HG03139 (cell line): Measurements from ENCODE around the gene RELN.
"Not testable (repeated sequence)": the region's sequence is repeated elsewhere in the genome, so short reads cannot be mapped to it uniquely, and the experiment has no call there.

ENCODE experiments used
- ATAC-seq: cut with Tn5 transposase; IDR thresholded peaks from one replicate; pipeline ENCODE4 v1.9.1; 2021; ENCODE audit not compliant: unreplicated experiment

RELN gene

DNA sequence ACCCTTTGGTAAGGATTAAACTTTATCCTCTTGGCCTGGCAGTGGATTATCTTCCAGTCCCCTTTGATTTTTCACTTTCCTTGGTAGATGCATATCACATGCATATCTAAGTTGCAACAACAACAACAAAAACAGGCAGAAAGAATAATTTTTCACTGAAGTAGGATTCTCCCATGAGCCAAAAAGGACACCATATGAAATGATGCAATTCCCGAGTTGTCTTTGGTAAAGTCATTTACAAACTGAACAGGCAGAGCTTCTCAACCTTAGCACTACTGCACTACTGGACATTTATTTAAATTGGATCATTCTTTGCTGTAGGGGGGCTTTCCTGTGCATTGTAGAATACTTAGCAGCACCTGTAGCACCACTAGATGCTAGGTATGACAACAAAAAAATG lies 195.0 kb downstream of the RELN start:
- ATAC-seq = no peak

DNA sequence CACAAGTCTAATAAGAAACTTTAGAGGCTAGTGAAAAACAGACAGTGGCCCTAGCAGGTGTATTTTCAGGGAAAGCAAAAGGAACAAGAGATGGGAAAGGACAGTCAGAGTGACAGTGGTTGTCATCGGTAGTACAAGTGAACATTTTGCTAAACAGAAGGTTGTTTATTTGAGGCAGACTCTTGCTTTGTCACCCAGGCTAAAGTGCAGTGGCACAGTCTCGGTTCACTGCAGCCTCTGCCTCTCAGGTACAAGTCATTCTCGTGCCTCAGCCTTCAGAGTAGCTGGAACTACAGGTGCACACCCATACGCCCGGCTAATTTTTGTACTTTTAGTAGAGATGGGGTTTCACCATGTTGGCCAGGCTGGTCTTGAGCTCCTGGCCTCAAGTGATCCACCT lies 195.8 kb downstream of the RELN start:
- ATAC-seq = no peak

DNA sequence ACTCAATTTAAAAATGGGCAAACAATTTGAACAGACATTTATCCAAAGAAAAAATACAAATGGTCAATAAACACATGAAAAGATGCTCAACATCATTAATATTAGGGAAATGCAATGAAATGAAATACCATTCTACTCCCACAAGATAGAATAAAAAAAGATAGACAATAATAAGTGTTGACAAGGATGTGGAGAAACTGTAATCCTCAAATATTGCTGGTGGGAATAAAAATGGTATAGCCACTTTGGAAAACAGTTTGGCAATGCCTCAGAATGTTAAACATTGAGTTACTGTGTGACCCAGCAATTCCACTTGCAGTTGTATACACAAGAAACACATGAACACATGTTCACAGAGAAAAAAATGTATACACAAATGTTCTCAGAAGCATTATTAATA lies 197.6 kb downstream of the RELN start:
- ATAC-seq = no peak

DNA sequence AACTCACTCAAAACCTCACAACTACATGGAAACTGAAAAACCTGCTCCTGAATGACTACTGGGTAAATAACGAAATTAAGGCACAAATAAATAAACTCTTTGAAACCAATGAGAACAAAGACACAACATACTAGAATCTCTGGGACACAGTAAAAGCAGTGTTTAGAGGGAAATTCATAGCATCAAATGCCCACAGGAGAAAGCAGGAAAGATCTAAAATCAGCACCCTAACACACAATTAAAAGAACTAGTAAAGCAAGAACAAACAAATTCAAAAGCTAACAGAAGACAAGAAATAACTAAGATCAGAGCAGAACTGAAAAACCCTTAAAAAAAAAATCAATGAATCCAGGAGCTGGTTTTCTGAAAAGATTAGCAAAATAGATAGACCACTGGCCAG lies 202.4 kb downstream of the RELN start:
- ATAC-seq = not testable (repeated sequence)

DNA sequence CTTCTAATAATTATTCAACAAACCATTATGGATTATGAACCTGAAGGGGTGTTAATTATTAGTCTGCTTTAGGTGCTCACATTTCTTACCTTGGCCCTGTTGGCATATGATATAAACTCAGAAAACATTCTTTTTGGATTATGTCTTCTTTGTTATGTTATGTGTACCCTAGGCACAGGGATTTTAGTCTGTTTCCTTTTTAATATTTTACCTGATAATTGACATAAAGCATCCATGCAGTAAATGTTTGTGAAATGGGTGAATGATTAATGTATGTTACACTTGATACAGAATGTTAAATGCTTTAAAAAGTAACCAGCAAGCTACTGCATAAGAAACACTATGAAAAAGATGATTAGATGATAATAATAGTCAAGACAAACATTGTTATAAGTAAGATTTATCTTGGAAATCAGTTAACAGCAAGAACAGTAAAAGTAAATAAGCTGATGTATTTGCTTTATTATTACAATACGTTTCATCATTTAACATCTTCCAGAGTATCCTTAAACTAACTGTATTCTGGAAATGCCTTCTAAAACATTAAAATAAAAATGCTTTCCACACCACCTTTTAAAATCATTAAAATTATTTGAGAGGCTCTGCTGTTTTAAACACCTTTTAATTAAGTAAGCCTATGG lies 204.7 kb downstream of the RELN start:
- ATAC-seq = no peak

DNA sequence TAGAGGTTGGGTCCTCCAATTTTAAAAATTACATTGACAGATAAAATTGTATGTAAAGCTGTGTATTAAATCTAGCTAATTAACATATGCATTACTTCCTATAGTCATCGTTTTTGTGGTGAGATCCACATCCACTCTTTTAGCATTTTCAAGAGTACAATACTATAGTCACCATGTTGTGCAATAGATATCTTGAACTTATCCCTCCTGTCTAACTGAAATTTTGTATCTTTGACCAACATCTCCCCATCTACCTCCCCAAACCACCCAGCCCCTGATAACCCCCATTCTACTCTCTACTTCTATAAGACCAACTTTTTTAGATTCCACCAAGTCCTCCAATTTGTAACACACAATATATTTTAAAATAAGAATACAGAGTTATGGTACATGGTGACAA lies 208.0 kb downstream of the RELN start:
- ATAC-seq = no peak

DNA sequence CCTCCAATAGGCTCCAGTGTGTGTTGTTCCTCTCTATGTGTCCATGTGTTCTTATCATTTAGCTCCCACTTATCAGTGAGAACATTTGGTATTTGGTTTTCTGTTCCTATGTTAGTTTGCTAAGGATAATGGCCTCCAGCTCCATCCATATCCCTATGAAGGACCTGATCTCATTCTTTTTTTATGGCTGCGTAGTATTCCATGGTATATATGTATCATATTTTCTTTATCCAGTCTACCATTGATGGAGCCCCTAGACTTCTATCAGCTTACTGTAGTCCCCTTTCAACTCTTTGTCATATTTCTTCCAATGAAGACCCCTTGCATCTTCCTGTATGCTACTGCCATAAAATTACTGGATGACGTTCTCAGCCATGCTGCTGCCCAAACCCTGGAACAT lies 208.9 kb downstream of the RELN start:
- not testable (repeated sequence) for ATAC-seq

DNA sequence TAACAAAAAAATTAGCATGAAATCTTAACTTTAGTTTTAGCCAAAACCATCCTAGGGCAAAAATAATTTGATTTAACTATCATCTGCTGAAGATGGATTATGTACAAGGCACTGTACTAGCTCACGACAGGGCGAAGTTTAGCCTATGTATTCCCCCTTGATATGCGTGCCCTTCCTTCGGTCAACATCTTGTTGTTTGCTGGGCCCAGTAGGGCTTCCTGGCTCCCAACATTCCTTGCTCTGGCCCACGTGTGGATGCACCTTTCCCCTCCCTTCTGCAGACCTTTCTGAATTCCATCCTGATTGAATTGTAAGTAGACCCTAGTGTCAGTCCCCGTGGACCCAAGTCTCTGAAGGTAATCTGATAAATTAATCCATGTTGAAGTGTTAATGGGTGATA lies 212.0 kb downstream of the RELN start:
- no peak for ATAC-seq

DNA sequence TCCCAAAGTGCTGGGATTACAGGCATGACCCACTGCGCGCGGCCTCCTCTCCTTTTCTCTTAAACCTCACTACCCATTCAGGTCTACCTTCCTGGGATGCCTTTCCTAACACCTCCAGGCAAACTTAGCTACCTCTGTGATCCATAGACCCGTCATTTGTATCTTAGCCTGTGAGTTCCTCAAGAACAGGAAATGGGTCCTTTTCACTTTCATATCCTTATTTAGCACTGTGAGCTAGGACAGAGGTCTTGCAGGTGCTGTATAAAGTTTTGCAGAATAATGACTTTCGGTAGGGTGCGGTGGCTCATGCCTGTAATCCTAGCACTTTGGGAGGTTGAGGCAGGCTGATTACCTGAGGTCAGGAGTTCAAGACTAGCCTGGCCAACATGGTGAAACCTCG lies 215.7 kb downstream of the RELN start:
- no peak for ATAC-seq

DNA sequence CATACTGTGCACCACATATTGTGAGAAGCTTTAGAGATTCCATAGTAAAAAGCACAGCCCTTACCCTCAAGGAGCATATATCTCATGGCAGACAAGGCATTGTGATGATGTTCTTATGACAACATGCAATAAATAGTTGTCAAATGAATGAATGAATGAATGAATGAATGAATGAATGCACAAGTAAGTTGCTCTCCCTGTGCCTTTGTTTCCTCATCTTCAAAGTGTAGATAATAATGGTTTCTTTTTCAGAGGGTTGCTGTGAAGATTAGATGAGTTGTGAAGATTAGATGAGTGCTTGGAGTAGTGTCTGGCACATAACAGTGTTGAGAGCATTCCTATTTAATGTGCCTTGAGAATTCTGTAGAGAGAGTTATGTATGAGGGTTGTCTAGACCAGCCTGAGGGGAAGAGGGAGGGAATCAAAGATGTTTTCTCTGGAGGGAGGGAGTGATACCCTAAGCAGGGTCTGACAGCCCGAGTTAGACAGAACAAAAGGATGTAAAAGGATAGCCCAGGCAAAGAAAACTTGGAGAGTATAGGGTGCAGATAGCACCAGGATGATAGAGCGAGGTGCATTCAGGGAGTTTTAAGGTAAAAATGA lies 217.2 kb downstream of the RELN start:
- ATAC-seq = no peak

DNA sequence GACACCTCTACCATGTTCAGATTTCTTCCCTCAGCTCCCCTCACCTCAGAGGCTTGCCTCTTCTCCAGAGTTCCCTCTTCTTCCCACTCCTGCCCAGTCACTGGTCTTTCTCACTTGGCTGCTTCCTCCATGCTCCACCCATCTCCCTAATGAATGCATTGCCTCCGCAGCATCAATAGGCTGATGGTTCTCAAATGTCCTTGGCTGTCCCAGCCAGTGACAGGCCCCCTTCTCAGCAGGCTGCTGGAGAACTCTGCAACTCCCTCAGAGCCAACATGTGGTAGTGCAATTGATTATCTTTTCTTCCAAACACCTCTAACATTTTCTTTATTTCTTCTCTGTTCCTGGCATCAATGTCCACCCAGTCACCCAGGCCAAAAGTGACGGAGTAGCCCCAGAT lies 218.2 kb downstream of the RELN start:
- no peak for ATAC-seq

DNA sequence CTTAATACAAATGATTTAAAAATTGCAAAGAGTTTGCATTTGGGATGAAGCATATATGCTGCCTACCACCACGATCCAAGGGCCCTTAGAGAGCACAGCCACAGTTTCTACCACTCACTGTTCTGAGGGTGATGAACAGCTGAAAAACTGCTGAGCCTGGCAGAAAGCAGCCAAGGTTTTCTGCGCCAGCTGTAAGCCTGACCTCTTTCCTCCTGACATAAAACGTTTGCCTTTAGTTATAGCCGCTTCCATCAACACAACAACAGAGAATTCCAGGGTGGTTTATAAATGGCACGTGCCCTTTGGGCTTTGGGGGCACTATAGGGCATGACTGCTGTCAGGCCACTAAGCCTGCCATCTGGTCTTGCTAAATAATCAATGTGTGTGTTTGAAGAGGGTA lies 222.8 kb downstream of the RELN start:
- no peak for ATAC-seq

DNA sequence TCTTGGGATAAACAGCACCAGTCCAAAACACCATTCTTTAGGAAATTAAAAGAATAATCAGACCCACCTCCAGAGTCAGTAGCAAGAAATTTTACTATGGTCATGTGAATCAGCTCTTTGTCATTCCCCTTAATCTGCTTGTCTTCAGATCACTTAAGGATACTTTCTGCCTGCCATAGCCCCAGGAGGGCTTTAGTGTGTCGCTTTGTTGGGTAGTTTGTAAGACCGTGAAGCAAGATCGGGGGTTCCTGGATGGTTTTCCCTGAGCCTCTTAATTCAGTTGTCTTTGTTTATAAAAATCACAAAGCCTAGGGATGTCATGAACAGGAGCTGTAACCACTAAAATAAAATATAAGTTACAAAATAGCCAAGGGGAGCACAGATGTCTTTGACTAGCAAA lies 223.6 kb downstream of the RELN start:
- no peak for ATAC-seq

DNA sequence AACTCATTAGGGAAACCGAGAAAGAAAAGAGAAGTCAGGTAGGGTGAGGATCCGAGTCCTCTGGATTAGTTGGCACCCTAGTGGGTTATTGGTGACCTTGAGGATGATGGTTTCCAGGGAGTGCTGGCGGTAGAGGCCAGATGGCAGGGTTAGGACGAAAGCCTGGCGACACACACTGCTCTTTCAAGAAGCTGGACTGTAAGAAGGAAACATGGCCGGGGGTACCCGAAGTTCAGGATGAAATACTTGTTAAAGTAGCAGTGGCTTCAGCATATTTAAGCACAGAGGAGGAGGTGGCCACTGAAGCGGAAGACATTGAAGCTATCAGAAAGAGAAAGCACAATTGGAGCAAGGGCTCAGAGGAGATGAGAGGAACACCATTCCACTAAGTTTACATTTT lies 224.6 kb downstream of the RELN start:
- ATAC-seq = no peak

DNA sequence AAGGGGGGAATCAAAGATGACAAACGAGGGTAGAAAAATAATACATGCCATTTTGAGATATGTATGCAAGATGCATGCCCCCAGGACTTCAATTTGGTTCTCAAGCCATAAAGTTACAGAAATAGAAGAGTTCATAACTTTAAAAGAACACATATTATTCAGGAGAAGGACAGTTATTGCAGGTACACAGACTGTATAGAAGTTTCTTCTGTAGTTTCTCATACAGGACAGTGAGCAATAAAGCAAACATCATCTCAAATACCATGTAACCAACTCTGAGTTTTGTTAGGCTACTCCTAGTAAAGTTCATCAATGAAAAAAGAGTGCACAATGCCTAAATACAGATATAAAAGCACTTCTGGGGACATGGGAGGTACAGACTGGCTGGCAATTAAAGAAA lies 226.6 kb downstream of the RELN start:
- no peak for ATAC-seq

DNA sequence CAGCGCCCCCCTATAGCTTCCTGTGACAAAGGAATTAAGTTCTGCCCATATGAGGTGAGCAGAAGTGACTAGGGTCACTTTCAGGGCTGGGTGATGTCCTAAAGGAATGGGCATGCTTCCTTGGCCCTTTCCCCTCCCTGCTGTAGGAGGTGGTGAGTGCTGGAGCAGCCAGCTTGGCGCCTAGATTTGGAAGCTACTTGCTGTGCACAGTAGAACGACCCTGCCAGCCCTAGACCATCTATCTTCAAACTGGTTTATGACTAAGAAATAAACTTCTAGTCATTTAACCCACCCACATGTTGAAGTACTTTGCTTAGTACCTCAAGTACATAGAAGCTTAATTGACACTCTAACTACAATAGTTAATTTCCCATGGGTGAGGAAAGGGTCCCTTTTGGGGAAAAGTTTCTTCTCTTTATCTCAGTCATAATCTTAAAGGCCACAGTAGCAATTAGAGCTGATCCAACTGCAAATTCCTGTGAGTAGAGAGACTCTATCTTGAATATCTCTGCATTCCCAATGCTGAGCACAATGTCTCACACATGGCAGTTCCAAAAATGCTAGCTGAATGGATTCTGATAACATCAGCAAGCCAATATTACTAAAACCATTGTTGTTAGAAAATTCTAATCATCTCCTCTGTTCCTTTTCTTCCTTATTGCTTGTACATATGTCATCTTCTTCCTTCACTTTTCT lies 227.2 kb downstream of the RELN start:
- no peak for ATAC-seq

DNA sequence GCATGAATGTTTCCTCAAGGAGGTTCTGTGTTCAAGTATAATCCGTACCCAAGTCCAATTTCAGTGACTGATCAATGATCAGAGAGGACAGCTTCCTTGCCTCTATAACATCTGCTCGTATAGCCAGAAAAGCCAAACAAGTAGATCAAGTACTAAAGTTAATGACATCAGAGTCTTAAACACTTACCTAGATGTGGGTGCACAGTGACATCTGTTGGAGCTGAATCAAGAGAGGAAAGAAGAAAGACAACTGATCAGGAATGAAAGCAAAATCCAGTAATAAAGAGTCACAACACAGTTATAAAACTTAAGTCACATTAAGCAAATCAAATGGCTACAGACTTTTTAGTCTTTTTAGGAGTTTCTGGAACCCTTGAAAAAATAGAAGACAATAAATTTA lies 236.5 kb downstream of the RELN start:
- no peak for ATAC-seq

DNA sequence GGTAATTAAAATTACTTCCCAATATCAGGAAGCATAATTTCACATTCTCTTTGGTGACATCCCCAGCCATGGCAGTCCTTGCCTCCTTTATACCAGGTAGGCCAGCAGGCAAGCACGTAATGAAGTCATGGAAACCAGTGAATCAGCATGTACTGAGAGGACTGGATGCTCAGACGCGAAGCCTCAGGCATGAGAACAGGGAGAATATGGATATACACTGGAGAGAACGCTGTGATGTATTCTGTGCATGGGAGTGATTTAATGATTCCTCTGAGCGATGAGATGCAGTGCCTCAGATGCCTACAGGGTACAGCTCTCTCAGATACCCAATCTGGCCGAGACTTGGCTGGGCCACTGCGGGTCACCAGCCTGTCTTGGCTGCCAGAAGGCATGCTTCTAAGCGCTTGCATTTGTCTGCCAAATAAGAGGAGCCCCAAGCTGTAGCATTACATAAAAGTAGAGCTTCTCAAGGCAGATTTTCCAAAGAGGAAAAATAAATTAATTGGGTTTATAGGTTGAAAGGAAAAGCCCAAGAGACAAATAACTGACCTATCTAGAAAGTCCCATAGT lies 238.1 kb downstream of the RELN start:
- ATAC-seq = no peak

DNA sequence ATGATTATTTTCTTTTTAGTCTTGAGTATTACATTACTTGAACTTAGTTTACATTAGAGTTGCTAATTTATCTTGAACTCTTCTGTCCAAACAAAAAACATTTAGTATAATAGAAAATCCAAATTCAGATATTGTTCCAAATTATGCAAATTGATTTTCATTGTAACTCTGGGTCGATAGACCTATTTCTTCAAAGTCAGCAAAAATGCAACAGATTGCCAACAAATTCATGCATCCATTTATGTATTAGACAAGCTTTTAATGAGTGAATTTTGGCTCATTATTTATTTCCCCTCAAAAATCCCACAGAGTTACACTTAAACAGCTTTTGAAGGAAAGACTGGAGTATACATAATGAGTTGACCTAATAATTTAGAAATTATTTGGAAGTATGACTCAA lies 240.8 kb downstream of the RELN start:
- no peak for ATAC-seq

DNA sequence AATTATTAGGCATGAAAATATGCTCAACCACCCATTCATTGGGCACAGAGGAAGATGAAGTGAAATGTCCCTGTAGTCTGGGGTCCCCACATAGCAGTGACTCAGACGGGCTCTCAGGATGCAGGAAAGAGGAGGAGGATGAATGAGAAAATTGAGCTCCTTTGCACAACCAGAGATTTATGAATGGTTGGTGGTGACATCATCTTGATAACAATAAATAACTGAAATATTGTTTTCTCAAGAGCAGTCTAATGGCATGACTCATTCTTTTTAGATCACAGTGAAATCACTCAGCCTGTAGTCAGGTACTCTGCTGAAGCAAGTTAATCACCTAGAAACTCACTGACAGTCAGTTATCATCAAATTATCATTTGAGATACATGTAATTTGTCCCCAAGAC lies 254.1 kb downstream of the RELN start:
- no peak for ATAC-seq

DNA sequence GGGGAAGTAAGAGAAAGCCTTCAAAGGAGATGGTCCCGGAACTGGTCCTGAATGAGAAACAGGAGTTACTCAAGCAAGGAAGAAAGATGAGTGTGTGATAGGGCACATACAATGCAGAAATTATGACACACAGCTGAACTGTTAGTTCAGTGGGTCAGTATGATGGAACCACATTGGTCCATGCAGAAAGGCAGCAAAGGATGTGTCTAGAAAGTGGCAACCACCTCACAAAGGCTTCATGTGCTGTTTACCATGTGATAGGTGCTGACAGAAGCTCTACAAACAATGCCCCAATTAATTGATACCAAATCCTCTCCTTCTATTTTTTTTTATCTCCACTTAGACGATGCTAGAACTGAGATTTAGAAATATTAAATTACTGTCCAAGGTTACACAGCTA lies 258.3 kb downstream of the RELN start:
- ATAC-seq = no peak

DNA sequence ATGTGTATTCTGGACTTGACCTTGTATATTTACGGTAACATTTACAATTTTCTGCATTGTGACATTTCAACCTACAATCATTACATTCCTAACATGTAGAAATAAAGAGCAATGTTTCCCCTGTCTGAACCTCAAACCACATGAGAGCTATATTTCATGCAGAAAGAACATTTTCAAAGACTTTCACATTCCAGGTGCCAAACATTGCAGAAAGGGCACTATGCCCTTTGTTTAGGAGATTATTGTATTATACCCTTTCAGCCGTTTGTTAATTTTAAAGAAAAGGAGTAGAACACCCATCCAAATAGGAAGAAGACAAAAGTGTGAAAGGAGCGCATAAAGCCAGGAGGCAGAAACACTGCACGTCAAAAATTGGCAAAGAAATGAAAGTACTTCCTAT lies 260.4 kb downstream of the RELN start:
- ATAC-seq = no peak
